Liver (tissue), 3 donors: ENCODE data around the gene GPR61.

Source experiments
- CTCF ChIP-seq: fragments of 150-350 bp; IDR thresholded peaks from 2 replicates; pipeline ENCODE4 v1.5.1; 2017; ENCODE audit warnings: improper control_type of control experiment, low read depth, low read length; ENCODE audit not compliant: missing input control
- GABPA ChIP-seq, 2 donors: IDR thresholded peaks in 1 of 2; conservative IDR thresholded peaks in 1 of 2; 2 replicates each; pipeline ENCODE4 v1.6.1; 2016; ENCODE audit warnings: antibody characterized with exemption in 2 of 2, mild to moderate bottlenecking in 1 of 2, moderate library complexity in 1 of 2
- HNF4A ChIP-seq, 2 donors: conservative IDR thresholded peaks; 2 replicates each; pipeline ENCODE4 v1.6.1; 2016; ENCODE audit warnings: antibody characterized with exemption in 2 of 2, mild to moderate bottlenecking in 2 of 2
- MAX ChIP-seq: IDR thresholded peaks from 2 replicates; pipeline ENCODE4 v1.6.1; 2016; ENCODE audit warnings: antibody characterized with exemption
- RAD21 ChIP-seq, 2 donors: IDR thresholded peaks; 2 replicates each; pipeline ENCODE4 v1.6.1; 2016; ENCODE audit warnings: antibody characterized with exemption in 2 of 2, mild to moderate bottlenecking in 2 of 2
- SP1 ChIP-seq: IDR thresholded peaks from 2 replicates; pipeline ENCODE4 v1.6.1; 2018; ENCODE audit warnings: antibody characterized with exemption, mild to moderate bottlenecking
- TAF1 ChIP-seq: conservative IDR thresholded peaks from 2 replicates; pipeline ENCODE4 v1.6.1; 2016; ENCODE audit warnings: antibody characterized with exemption, mild to moderate bottlenecking
- YY1 ChIP-seq: IDR thresholded peaks from 2 replicates; pipeline ENCODE4 v1.6.1; 2016; ENCODE audit warnings: antibody characterized with exemption, mild to moderate bottlenecking
- ZBTB33 ChIP-seq: IDR thresholded peaks from 2 replicates; pipeline ENCODE4 v1.6.1; 2016; ENCODE audit warnings: antibody characterized with exemption
- TF ChIP-seq, protein P1 (sequence below): IDR thresholded peaks from 2 replicates; pipeline ENCODE4 v1.6.1; 2016; ENCODE audit warnings: antibody characterized with exemption, mild to moderate bottlenecking
- donor health status: healthy.
- donor health status: healthy.

DNA sequence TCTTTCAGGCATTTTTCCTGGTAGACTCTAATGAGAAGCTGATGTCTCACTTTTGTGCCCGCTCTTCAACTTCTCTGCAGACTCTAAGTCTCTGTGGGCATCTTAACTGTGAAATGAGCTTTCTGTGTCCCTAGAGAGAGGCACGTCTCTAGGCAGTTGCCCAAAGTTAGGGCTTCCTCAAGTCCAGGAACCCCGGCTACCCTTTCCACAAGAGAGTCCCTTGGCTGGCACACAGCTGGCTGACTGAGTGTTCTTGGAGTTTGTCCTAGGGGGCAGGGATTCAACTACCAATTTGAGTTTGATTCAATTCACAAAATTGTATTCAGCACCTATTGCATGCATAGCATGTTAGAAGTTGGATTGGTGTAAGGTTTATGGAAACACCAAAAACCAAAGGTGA, 1.4 kb downstream of the GPR61 start:
- TF ChIP-seq CTCF (no peak), YY1 (no peak), ZBTB33 (no peak), SP1 (no peak), GABPA (IDR thresholded peaks at IDR 0.05 in 1 of 2, conservative IDR thresholded peaks at IDR 0.05 in 1 of 2) (no peak), MAX (no peak), RAD21 (IDR thresholded peaks at IDR 0.05) (no peak), HNF4A (conservative IDR thresholded peaks at IDR 0.05) (no peak), TAF1 (no peak)
- TF ChIP-seq, protein P1, sequence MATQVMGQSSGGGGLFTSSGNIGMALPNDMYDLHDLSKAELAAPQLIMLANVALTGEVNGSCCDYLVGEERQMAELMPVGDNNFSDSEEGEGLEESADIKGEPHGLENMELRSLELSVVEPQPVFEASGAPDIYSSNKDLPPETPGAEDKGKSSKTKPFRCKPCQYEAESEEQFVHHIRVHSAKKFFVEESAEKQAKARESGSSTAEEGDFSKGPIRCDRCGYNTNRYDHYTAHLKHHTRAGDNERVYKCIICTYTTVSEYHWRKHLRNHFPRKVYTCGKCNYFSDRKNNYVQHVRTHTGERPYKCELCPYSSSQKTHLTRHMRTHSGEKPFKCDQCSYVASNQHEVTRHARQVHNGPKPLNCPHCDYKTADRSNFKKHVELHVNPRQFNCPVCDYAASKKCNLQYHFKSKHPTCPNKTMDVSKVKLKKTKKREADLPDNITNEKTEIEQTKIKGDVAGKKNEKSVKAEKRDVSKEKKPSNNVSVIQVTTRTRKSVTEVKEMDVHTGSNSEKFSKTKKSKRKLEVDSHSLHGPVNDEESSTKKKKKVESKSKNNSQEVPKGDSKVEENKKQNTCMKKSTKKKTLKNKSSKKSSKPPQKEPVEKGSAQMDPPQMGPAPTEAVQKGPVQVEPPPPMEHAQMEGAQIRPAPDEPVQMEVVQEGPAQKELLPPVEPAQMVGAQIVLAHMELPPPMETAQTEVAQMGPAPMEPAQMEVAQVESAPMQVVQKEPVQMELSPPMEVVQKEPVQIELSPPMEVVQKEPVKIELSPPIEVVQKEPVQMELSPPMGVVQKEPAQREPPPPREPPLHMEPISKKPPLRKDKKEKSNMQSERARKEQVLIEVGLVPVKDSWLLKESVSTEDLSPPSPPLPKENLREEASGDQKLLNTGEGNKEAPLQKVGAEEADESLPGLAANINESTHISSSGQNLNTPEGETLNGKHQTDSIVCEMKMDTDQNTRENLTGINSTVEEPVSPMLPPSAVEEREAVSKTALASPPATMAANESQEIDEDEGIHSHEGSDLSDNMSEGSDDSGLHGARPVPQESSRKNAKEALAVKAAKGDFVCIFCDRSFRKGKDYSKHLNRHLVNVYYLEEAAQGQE = no peak
